LNCaP clone FGC (cell line): ENCODE results near the gene ZNHIT2.
"Not testable (repeated sequence)": the region's sequence is repeated elsewhere in the genome, so short reads cannot be mapped to it uniquely, and the experiment has no call there.

ENCODE experiments used
- DNase-seq: peaks from one replicate; pipeline ENCODE4 v3.0.0-alpha.2; 2011; ENCODE audit warnings: low read depth
- H3K4me3 ChIP-seq: 2 replicates; pipeline ENCODE4 v1.5.1; 2011; ENCODE audit warnings: mild to moderate bottlenecking, low read depth, low read length, control low read depth
- CTCF ChIP-seq: IDR thresholded peaks from 2 replicates; pipeline ENCODE4 v1.5.1; 2012; ENCODE audit warnings: mild to moderate bottlenecking; ENCODE audit not compliant: control insufficient read depth, insufficient read depth; ENCODE audit errors: extremely low read depth

Gene ZNHIT2

GRCh38 chr11:65125197-65126056 lies 7.9 kb upstream of the ZNHIT2 start:
- H3K4me3 ChIP-seq: no peak overlapping the region
- no peak for DNase-seq
- TF ChIP-seq CTCF: no peak

- TF ChIP-seq CTCF: no peak
- H3K4me3 ChIP-seq: no peak overlapping the region
- DNase-seq: no peak
These were observed 7.1 kb upstream of the ZNHIT2 start for GRCh38 chr11:65124480-65125196.

- no peak for TF ChIP-seq CTCF
- H3K4me3 ChIP-seq: peak within 1 kb of the TSS; percentile 99
- DNase-seq: peak; percentile 92
These were observed 4.6 kb upstream of the ZNHIT2 start, which contains the start of the genes FAU and MRPL49 for GRCh38 chr11:65121865-65122696. FAU (minus strand) TSS chr11:65122134; CDS start chr11:65121813, 321 bp downstream. MRPL49 (plus strand) TSS chr11:65122321; CDS start chr11:65122347, 26 bp downstream.

- TF ChIP-seq CTCF: no peak
- DNase-seq: no peak
- H3K4me3 ChIP-seq: peak overlapping the region; percentile 99
These were observed 4.0 kb upstream of the ZNHIT2 start for GRCh38 chr11:65121447-65121864.

GRCh38 chr11:65120831-65121230 lies 3.3 kb upstream of the ZNHIT2 start:
- H3K4me3 ChIP-seq: peak overlapping the region; percentile 99
- TF ChIP-seq CTCF: no peak
- no peak for DNase-seq

- H3K4me3 ChIP-seq: no peak overlapping the region
- no peak for DNase-seq
- TF ChIP-seq CTCF: no peak
These were observed 2.1 kb upstream of the ZNHIT2 start for GRCh38 chr11:65119670-65119995.

- DNase-seq, H3K4me3 ChIP-seq: not testable (repeated sequence)
These were observed 1.6 kb upstream of the ZNHIT2 start for GRCh38 chr11:65118891-65119669.
